Skeletal muscle satellite cell (primary cell): ENCODE measurements around the gene ADORA1.

ENCODE experiments used
- H3K27me3 ChIP-seq: 2 replicates; pipeline ENCODE4 v1.7.0; 2013; ENCODE audit warnings: low read length; ENCODE audit not compliant: control insufficient read depth, insufficient read depth
- H3K36me3 ChIP-seq: 2 replicates; pipeline ENCODE4 v1.7.0; 2013; ENCODE audit warnings: mild to moderate bottlenecking, control low read depth, low read length; ENCODE audit not compliant: insufficient read depth
- H3K4me1 ChIP-seq: 2 replicates; pipeline ENCODE4 v1.7.0; 2013; ENCODE audit warnings: low read length; ENCODE audit not compliant: control insufficient read depth, insufficient read depth
- H3K4me2 ChIP-seq: 2 replicates; pipeline ENCODE4 v1.7.0; 2013; ENCODE audit warnings: mild to moderate bottlenecking, low read length
- H3K4me3 ChIP-seq: 2 replicates; pipeline ENCODE4 v1.7.0; 2013; ENCODE audit warnings: low read length
- H3K9ac ChIP-seq: 2 replicates; pipeline ENCODE4 v1.7.0; 2013; ENCODE audit warnings: mild to moderate bottlenecking, low read depth, low read length, moderate library complexity
- H3K9me3 ChIP-seq: replicated peaks from 2 replicates; pipeline ENCODE4 v1.7.0; 2013; ENCODE audit warnings: mild to moderate bottlenecking, control low read depth, low read length

The ADORA1 gene

GRCh38 chr1:203190949-203191348 lies 63.4 kb downstream of the ADORA1 start:
- no peaks in the 10 kb centered on the region for H3K9me3 ChIP-seq
- H3K4me1 ChIP-seq = no peaks in the 10 kb centered on the region
- H3K4me3 ChIP-seq = no peak overlapping the region
- H3K4me2 ChIP-seq = no peak overlapping the region
- peaks cover 30% of the 10 kb centered on the region for H3K27me3 ChIP-seq
- no peaks in the 10 kb centered on the region for H3K36me3 ChIP-seq
- H3K9ac ChIP-seq = no peak overlapping the region

DNA sequence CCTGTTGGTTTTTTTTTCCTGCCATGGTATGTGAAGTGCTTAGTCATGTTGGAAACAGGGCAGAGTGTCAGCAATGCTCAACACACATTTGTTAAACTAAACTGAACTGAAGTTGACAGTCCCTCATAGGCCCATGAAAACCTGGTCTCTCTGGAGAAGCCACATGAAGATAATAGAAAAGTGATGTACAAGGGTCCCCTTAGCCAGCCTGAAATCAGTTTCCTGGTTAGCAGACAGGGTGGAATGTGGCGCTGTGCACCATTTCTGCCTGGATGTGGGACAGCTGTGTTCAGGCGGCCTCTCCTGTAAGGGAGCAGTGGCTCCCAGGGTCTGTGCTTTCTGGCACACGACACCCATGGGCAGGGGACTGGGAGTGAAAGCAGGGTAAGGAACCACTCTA lies 68.8 kb downstream of the ADORA1 start:
- Histone ChIP-seq H3K9me3 (no peaks in the 10 kb centered on the region), H3K36me3 (no peaks in the 10 kb centered on the region), H3K27me3 (no peaks in the 10 kb centered on the region), H3K4me1 (peaks cover 34% of the 10 kb centered on the region), H3K4me2 (no peak overlapping the region), H3K9ac (no peak overlapping the region), H3K4me3 (no peak overlapping the region)

DNA sequence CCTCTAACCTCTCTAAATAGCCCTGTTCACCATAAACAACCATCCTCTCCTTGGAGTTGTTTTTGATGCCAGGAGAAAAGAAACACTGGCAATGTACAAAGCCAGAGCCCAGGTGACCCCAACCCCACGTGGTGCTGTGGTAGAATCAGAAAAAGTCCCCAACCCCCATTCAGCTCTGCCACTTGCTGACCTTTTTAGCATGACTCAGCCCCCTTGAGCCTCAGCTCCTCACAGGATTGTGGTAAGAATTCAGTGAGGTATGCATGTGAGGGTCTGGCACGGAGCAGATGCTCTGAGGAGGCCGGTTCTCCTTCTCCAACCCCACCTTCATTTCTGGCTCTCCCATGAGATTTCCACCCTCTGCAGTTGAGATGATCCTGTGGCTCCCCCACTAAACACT lies 70.1 kb downstream of the ADORA1 start:
- no peak overlapping the region for H3K4me3 ChIP-seq
- no peak overlapping the region for H3K9ac ChIP-seq
- H3K27me3 ChIP-seq = no peaks in the 10 kb centered on the region
- no peak overlapping the region for H3K4me2 ChIP-seq
- no peaks in the 10 kb centered on the region for H3K9me3 ChIP-seq
- no peaks in the 10 kb centered on the region for H3K36me3 ChIP-seq
- peaks cover 39% of the 10 kb centered on the region for H3K4me1 ChIP-seq

GRCh38 chr1:203199002-203199401 lies 71.5 kb downstream of the ADORA1 start:
- Histone ChIP-seq H3K4me1 (peaks cover 43% of the 10 kb centered on the region), H3K4me3 (no peak overlapping the region), H3K9me3 (no peaks in the 10 kb centered on the region), H3K36me3 (no peaks in the 10 kb centered on the region), H3K27me3 (no peaks in the 10 kb centered on the region), H3K9ac (no peak overlapping the region), H3K4me2 (no peak overlapping the region)

DNA sequence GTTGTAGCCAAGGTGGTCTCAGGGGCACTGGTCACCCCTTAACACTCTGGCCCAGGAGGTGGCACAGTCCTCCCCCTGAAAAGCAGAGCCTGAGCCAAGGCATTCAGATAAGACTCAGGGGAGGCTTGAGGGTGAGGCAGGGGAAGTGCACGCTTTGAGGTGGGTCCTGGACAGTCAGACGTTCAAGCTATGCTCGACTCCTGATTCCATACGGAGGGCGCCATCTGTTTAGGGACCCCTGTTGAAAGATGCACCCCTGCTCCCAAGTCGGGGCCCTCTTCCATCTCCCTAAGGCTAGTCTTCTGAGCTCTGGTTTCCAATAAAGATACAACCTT lies 71.9 kb downstream of the ADORA1 start:
- Histone ChIP-seq H3K4me3 (no peak overlapping the region), H3K9me3 (no peaks in the 10 kb centered on the region), H3K4me2 (no peak overlapping the region), H3K4me1 (peaks cover 43% of the 10 kb centered on the region), H3K9ac (no peak overlapping the region), H3K27me3 (no peaks in the 10 kb centered on the region), H3K36me3 (no peaks in the 10 kb centered on the region)

DNA sequence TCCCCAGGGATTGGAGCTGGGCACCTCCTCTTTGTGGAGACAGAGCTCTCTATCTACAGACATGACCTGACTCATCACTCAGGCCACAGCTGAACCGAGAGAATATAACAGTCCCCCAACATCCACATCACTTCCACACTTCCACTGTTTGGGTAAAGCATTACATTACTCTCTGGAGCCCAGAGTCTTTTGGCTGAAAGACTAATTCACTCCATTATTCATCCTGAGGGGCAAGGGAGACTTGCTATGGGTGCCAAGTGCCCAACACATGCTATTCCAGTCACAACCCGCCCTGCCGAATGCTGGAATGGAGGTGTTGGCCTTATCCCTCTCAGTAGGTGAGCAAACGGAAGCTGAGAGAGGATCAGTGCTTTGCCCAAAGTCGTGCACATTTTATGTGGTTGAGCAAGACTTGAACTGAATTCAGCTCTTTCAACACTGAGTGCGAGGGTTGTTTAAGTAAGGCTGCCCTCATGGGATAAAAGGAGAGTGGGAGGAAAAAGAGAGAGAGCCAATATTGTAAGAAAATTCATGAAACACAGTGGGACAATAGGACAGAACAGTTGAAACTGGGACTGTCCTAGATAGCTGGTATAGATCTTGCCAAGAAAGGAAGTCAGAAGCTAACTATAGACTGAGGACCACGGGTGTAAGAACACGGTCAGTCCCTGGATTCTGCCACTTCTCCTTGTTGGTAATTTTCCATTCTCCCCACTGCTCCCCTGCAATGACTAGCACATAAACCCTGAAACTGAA lies 72.5 kb downstream of the ADORA1 start:
- Histone ChIP-seq H3K9ac (no peak overlapping the region), H3K36me3 (no peaks in the 10 kb centered on the region), H3K4me1 (peaks cover 43% of the 10 kb centered on the region), H3K27me3 (no peaks in the 10 kb centered on the region), H3K4me3 (no peak overlapping the region), H3K9me3 (no peaks in the 10 kb centered on the region), H3K4me2 (no peak overlapping the region)

DNA sequence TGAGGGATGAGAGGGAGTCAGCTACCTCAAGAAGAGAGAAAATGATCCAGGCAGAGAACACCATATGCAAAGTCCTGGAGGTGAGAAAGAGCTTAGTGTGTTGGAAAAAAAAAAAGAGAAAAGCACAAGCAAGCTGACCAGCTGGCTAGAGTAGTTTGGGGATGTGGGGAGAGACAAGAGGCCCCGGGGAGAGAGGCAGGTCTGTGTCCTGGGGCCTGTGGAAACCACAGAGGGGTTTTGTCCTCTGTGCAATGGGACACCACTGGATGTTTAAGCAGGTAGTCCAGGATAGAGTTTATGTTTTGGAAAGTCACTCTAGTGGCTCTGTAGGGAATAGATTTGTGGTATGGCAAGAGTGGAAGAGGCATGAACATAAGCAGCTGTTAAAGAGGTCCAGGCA lies 73.4 kb downstream of the ADORA1 start:
- H3K4me1 ChIP-seq = peaks cover 48% of the 10 kb centered on the region
- no peak overlapping the region for H3K9ac ChIP-seq
- no peaks in the 10 kb centered on the region for H3K9me3 ChIP-seq
- H3K36me3 ChIP-seq = no peaks in the 10 kb centered on the region
- H3K4me2 ChIP-seq = no peak overlapping the region
- H3K27me3 ChIP-seq = no peaks in the 10 kb centered on the region
- H3K4me3 ChIP-seq = no peak overlapping the region

DNA sequence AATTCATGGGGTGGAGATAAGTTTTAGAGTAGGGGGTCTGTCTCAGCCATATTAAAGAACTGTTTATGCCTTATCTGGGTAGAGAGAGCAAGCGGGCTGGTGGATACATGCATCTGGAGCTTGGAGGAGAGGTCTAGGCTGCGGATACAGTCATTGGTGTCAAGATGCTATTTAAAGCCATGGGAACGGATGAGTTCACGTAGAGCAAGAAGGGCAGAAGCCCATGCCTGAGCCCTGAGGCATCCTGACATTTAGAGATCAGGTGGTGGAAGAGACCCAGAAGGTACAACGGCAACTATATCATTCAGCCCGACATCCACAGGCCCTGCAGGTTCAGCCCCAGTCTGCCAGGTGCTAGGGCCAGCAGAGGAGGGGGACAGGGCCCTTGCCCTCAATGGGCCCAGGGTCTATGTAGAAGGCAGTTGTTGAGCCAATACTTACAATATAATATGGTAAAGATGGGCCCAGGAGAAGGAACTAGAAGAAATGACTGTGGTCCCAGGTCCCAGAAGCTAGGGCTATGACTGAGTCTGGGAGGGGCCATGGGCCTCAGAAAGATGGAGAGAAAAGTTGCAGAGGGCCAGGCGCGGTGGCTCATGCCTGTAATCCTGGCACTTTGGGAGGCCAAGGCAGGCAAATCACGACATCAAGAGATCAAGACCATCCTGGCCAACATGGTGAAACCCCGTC lies 74.1 kb downstream of the ADORA1 start:
- Histone ChIP-seq H3K4me1 (peaks cover 50% of the 10 kb centered on the region), H3K36me3 (no peaks in the 10 kb centered on the region), H3K9ac (no peak overlapping the region), H3K4me2 (no peak overlapping the region), H3K4me3 (no peak overlapping the region), H3K9me3 (no peaks in the 10 kb centered on the region), H3K27me3 (no peaks in the 10 kb centered on the region)

DNA sequence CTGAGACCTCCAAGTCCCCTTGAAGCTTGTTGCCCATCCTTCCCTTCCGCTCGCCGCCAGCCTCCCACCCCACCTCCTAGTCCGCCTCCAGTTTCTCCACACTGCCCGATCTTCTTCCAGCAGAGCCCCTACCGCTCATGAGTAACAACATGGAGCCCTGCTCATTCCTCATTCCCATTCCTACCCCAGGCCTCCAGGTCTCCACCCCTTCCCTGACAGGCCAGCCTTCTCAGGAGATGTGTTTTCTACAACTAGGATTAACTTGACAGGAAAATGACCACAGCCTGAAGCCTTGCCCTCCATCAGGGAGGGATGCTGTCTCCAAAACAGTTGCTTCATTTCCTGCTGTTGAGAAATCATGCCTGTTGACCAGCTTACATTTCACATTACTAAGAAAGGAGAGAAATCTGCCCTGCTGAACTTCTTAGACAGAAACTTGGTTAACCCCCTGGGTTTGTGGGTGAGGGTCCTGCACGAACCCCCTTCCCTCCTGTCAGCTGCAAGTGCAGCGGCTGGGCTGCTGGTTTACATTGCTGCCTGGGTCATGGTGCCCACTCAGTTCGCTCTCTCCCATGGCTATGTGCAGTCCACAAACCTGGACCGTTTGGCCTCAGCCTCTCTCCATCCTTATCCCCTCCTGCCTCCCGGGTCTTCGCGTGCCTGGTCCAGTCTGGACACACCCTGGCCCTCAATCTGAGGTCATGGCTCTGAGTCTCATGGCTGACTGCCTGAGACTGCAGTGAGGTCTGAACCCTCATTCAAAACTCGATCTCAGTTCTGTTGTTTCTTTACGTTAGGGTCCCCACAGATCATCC lies 75.1 kb downstream of the ADORA1 start:
- Histone ChIP-seq H3K4me3 (peak overlapping the region; percentile 7), H3K9ac (no peak overlapping the region), H3K9me3 (no peaks in the 10 kb centered on the region), H3K27me3 (no peaks in the 10 kb centered on the region), H3K4me1 (peaks cover 44% of the 10 kb centered on the region), H3K36me3 (no peaks in the 10 kb centered on the region), H3K4me2 (no peak overlapping the region)

DNA sequence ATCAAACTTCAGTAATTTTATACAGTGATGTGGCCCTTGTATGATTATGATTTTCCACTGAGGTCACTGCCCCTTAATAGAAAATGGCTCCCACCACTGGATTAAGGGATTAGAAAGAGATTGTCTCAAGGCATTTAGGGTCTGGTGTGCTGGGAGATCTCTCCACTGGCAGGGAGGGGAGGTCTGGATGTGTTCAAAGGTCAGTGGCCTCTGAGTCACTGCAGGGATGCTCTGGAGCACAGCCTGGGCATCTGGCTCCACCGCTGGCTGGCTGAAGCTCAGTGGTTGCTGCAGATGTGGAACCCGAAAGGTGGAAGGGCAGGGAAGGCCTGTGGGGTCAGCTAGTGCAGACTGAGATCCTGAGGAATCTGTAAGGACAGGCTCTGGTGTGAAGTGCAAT lies 77.2 kb downstream of the ADORA1 start:
- Histone ChIP-seq H3K27me3 (no peaks in the 10 kb centered on the region), H3K4me1 (peaks cover 30% of the 10 kb centered on the region)

GRCh38 chr1:203206129-203206687 lies 78.7 kb downstream of the ADORA1 start:
- H3K4me3 ChIP-seq = no peak overlapping the region
- no peaks in the 10 kb centered on the region for H3K36me3 ChIP-seq
- H3K9me3 ChIP-seq = no peaks in the 10 kb centered on the region
- peak overlapping the region; percentile 48 for H3K9ac ChIP-seq
- no peak overlapping the region for H3K4me2 ChIP-seq
- no peaks in the 10 kb centered on the region for H3K27me3 ChIP-seq
- peaks cover 21% of the 10 kb centered on the region for H3K4me1 ChIP-seq

More for the DNA sequence above, 77.2 kb downstream of the ADORA1 start:
- Histone ChIP-seq H3K9me3 (no peaks in the 10 kb centered on the region), H3K4me3 (no peak overlapping the region), H3K4me2 (no peak overlapping the region), H3K9ac (no peak overlapping the region), H3K36me3 (no peaks in the 10 kb centered on the region)
